Endothelial cell of umbilical vein (primary cell): ENCODE measurements around the gene DENND1A. TPM values are rescaled to one million over a fixed set of nuclear protein-coding genes. Genes with fewer than 3 reads are reported as not detected.

Experiments used
- BruUV-seq: library from RNA; stranded (reverse); fragments of 400-500 nt; replicated peaks from 2 replicates; lab custom pipeline; 2021; lab: Mats Ljungman, UMichigan
- CTCF ChIA-PET: fragments of 300-600, 350-600 bp; sonication (Branson Sonifier 250); formaldehyde crosslinking; loops from one replicate; lab custom pipeline; 2021; ENCODE audit warnings: antibody characterized with exemption, inconsistent platforms; lab: Charles Lee
- POLR2A ChIA-PET: fragments of 300-600, 350-600 bp; sonication (Branson Sonifier 250); formaldehyde crosslinking; loops from one replicate; lab custom pipeline; 2021; ENCODE audit warnings: antibody characterized with exemption, inconsistent platforms; lab: Charles Lee
- DNase-seq: peaks from one replicate; pipeline ENCODE4 v3.0.0-alpha.2; 2011; ENCODE audit warnings: low read depth, low spot score
- FAIRE-seq: peaks from 2 replicates; lab custom pipeline; 2011; peaks lifted over from hg19 to GRCh38; lab: Jason Lieb, UNC
- H2AFZ ChIP-seq: 2 replicates; pipeline ENCODE4 v1.6.0; 2012; ENCODE audit warnings: low read depth, low read length, control low read depth, inconsistent platforms
- H3K27ac ChIP-seq: 2 replicates; pipeline ENCODE4 v1.5.1; 2011; ENCODE audit warnings: low read depth, mild to moderate bottlenecking, control low read depth, low read length, moderate library complexity; ENCODE audit not compliant: insufficient read depth
- H3K27me3 ChIP-seq, 2 experiments: 2 replicates each; pipeline versions ENCODE4 v1.6.0 to v1.6.1; 2011; ENCODE audit warnings: low read length in 2 of 2, mixed read lengths in 1 of 2; ENCODE audit not compliant: control insufficient read depth in 2 of 2, insufficient read depth in 2 of 2
- H3K36me3 ChIP-seq, 2 experiments: 2 replicates in 1 of 2; 3 replicates in 1 of 2; pipeline ENCODE4 v1.5.1; 2011; ENCODE audit warnings: low read length in 2 of 2, mild to moderate bottlenecking in 1 of 2, moderate library complexity in 1 of 2; ENCODE audit not compliant: control insufficient read depth in 2 of 2, insufficient read depth in 2 of 2; ENCODE audit errors: extremely low read depth in 1 of 2
- H3K4me1 ChIP-seq: 3 replicates; pipeline ENCODE4 v1.5.1; 2011; ENCODE audit warnings: mild to moderate bottlenecking, low read length; ENCODE audit not compliant: control insufficient read depth, insufficient read depth; ENCODE audit errors: extremely low read depth
- H3K4me2 ChIP-seq: 2 replicates; pipeline ENCODE4 v1.6.1; 2011; ENCODE audit warnings: low read length, control low read depth, mixed read lengths; ENCODE audit not compliant: insufficient read depth
- H3K4me3 ChIP-seq, 3 experiments: fragments of 200-600 bp in 1 of 3; sonication (generic), shearing (Covaris generic) in 1 of 3; replicated peaks in 1 of 3; 2 replicates each; pipeline ENCODE4 v1.5.1; 2011 to 2016; ENCODE audit warnings: control low read depth in 3 of 3, low read length in 3 of 3, mild to moderate bottlenecking in 2 of 3, inconsistent platforms in 1 of 3, low read depth in 1 of 3, moderate library complexity in 1 of 3; ENCODE audit not compliant: insufficient read depth in 1 of 3
- H3K79me2 ChIP-seq: 2 replicates; pipeline ENCODE4 v1.6.0; 2012; ENCODE audit warnings: low read length, inconsistent platforms; ENCODE audit not compliant: control insufficient read depth, insufficient read depth
- H3K9ac ChIP-seq: replicated peaks from 2 replicates; pipeline ENCODE3; 2011; ENCODE audit warnings: low read length, control low read depth; ENCODE audit not compliant: insufficient read depth; ENCODE audit errors: extremely low read depth
- H3K9me1 ChIP-seq: replicated peaks from 3 replicates; pipeline ENCODE4 v1.6.0; 2011; ENCODE audit warnings: mild to moderate bottlenecking, low read length; ENCODE audit not compliant: control insufficient read depth, insufficient read depth; ENCODE audit errors: extremely low read depth
- H3K9me3 ChIP-seq: replicated peaks from 2 replicates; pipeline ENCODE4 v1.5.1; 2012; ENCODE audit warnings: low read length, inconsistent platforms; ENCODE audit not compliant: control insufficient read depth, insufficient read depth
- H4K20me1 ChIP-seq: replicated peaks from 2 replicates; pipeline ENCODE3; 2011; ENCODE audit warnings: mild to moderate bottlenecking, low read length; ENCODE audit not compliant: control insufficient read depth, insufficient read depth; ENCODE audit errors: extremely low read depth
- EZH2 ChIP-seq: IDR thresholded peaks from 2 replicates; pipeline ENCODE4 v1.6.1; 2012; ENCODE audit warnings: borderline replicate concordance, low read depth, mild to moderate bottlenecking, moderate library complexity, low read length, inconsistent platforms; ENCODE audit not compliant: severe bottlenecking
- FOS ChIP-seq: IDR thresholded peaks from 2 replicates; pipeline ENCODE4 v1.6.1; 2011; ENCODE audit warnings: mild to moderate bottlenecking, low read length, moderate library complexity, borderline replicate concordance; ENCODE audit not compliant: insufficient read depth
- GATA2 ChIP-seq: IDR thresholded peaks from 2 replicates; pipeline ENCODE4 v1.7.0; 2011; ENCODE audit warnings: low read depth, mild to moderate bottlenecking, moderate library complexity, mixed read lengths, low read length; ENCODE audit not compliant: insufficient read length, insufficient read depth
- JUN ChIP-seq: IDR thresholded peaks from 2 replicates; pipeline ENCODE4 v1.6.1; 2011; ENCODE audit warnings: borderline replicate concordance, low read depth; ENCODE audit not compliant: insufficient read length, insufficient read depth
- MYC ChIP-seq: IDR thresholded peaks from one replicate; pipeline ENCODE4 v1.6.1; 2011; ENCODE audit warnings: mild to moderate bottlenecking, low read depth, low read length
- POLR2A ChIP-seq: IDR thresholded peaks from 2 replicates; pipeline ENCODE4 v1.6.1; 2012; ENCODE audit warnings: low read depth, mild to moderate bottlenecking, control low read depth, low read length
- POLR2AphosphoS5 ChIP-seq: IDR thresholded peaks from 2 replicates; pipeline ENCODE4 v1.6.1; 2012; ENCODE audit warnings: low read depth, mild to moderate bottlenecking, control low read depth, low read length, moderate library complexity; ENCODE audit not compliant: insufficient read depth
- dilution Hi-C: fragments of 300-500 bp; cut with MboI; formaldehyde crosslinking; loops from one replicate; pipeline ENCODE4 v1.15.0; 2019; ENCODE audit warnings: low sequenced_read_pairs; ENCODE audit not compliant: extremely low pct_ligation_motif_present
- intact Hi-C: fragments of 100-400 bp; cut with micrococcal nuclease; formaldehyde crosslinking; loops from one replicate; pipeline ENCODE4 v1.10.0; 2022
- polyA plus RNA-seq, 4 experiments: library from polyadenylated mRNA; depleted of rRNA in 3 of 4; stranded (reverse) in 3 of 4; unstranded in 1 of 4; fragments of >200 nt; gene quantifications; 2 replicates each; pipeline versions ENCODE4 v1.2.1 to v1.2.3, GENCODE V29; 2011 to 2012; ENCODE audit warnings: missing spikeins in 1 of 4
- total RNA-seq: library from RNA; stranded (reverse); gene quantifications from 2 replicates; pipeline ENCODE4 v1.2.3, GENCODE V29; 2021
- TF ChIP-seq, protein P1 (sequence below): IDR thresholded peaks from 2 replicates; pipeline ENCODE4 v1.6.1; 2011; ENCODE audit not compliant: insufficient read depth, insufficient read length
- TF ChIP-seq, protein P2 (sequence below), 2 donors: IDR thresholded peaks; 1 replicate in 1 of 2; 2 replicates in 1 of 2; pipeline ENCODE4 v1.5.1; 2011; ENCODE audit warnings: low read length in 2 of 2, mild to moderate bottlenecking in 2 of 2, moderate library complexity in 2 of 2, control low read depth in 1 of 2, inconsistent platforms in 1 of 2, low read depth in 1 of 2; ENCODE audit not compliant: insufficient read depth in 1 of 2; ENCODE audit errors: extremely low read depth in 1 of 2

Gene DENND1A
- total and polyA plus RNA-seq, 2 donors (not counting 3 experiments of a cell fraction or from before 2014, with no cell fraction given), result 18.5 to 24.5 TPM

DNA sequence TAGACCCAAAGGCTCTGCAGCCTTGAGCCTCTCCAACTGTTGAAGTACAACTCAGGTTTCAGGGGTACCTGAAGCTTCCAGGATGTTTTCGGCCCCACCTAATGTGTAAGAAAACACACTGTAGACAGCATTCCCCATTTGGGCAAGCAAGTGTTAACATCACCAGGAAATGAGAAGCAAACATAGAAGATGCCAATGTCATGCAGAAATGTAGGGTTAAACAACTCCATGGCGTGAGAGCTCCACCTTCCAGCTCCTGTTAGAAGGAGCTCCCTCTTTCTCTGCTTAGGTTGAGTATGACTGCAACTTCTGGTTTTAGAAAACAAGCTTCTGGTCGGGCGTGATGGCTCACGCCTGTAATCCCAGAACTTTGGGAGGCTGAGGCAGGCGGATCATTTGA is 31.0 kb upstream of the DENND1A start:
- ChIA-PET CTCF (interaction anchor here (1.1 kb wide), 1 partner anchor 8 kb away, joined by 3 read pairs; no protein-coding TSS in a partner anchor), POLR2A (no interaction called here)
- H3K4me3 ChIP-seq, result no peak overlapping the region
- H3K27me3 ChIP-seq, result peaks cover 11 to 16% of the 10 kb centered on the region in 2 experiments
- no peak overlapping the region for H2AFZ ChIP-seq
- H3K9ac ChIP-seq, result no peak overlapping the region
- no peaks in the 10 kb centered on the region for H3K36me3 ChIP-seq
- intact Hi-C loops, result no loop called here
- H3K9me1 ChIP-seq, result no peaks in the 10 kb centered on the region
- H3K4me2 ChIP-seq, result no peak overlapping the region
- TF ChIP-seq EZH2 (no peak), POLR2AphosphoS5 (no peak), FOS (no peak), POLR2A (no peak), MYC (no peak), JUN (no peak), GATA2 (no peak)
- TF ChIP-seq, protein P1, sequence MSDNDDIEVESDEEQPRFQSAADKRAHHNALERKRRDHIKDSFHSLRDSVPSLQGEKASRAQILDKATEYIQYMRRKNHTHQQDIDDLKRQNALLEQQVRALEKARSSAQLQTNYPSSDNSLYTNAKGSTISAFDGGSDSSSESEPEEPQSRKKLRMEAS, result no peak
- TF ChIP-seq, protein P2, sequence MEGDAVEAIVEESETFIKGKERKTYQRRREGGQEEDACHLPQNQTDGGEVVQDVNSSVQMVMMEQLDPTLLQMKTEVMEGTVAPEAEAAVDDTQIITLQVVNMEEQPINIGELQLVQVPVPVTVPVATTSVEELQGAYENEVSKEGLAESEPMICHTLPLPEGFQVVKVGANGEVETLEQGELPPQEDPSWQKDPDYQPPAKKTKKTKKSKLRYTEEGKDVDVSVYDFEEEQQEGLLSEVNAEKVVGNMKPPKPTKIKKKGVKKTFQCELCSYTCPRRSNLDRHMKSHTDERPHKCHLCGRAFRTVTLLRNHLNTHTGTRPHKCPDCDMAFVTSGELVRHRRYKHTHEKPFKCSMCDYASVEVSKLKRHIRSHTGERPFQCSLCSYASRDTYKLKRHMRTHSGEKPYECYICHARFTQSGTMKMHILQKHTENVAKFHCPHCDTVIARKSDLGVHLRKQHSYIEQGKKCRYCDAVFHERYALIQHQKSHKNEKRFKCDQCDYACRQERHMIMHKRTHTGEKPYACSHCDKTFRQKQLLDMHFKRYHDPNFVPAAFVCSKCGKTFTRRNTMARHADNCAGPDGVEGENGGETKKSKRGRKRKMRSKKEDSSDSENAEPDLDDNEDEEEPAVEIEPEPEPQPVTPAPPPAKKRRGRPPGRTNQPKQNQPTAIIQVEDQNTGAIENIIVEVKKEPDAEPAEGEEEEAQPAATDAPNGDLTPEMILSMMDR (IDR thresholded peaks at IDR 0.05; ENCODE audit: extremely low read depth in 1 of 2, insufficient read depth in 1 of 2, low read depth in 1 of 2, low read length in 2 of 2), result no peak
- H3K27ac ChIP-seq, result no peak overlapping the region
- no peaks in the 10 kb centered on the region for H3K79me2 ChIP-seq
- dilution Hi-C loops, result no loop called here
- no TSS peak for BruUV-seq
- H3K4me1 ChIP-seq, result no peaks in the 10 kb centered on the region
- FAIRE-seq (no peak), DNase-seq (no peak)
- H4K20me1 ChIP-seq, result no peaks in the 10 kb centered on the region
- H3K9me3 ChIP-seq, result no peaks in the 10 kb centered on the region
